HL-60 (cell line): ENCODE data around the gene GALNS.

Experiments
- DNase-seq, 2 experiments: peaks; one replicate each; pipeline ENCODE4 v3.0.0-alpha.2; 2010 to 2020; ENCODE audit warnings: low read depth in 1 of 2, low spot score in 1 of 2
- H3K27ac ChIP-seq: fragments of 250-450 bp; sonication (Bioruptor Pico); replicated peaks from 2 replicates; pipeline ENCODE4 v1.5.1; 2020; ENCODE audit warnings: mild to moderate bottlenecking, moderate library complexity
- H3K27me3 ChIP-seq: fragments of 250-450 bp; sonication (Bioruptor Pico); 2 replicates; pipeline ENCODE4 v1.5.1; 2021; ENCODE audit warnings: mild to moderate bottlenecking, moderate library complexity; ENCODE audit not compliant: insufficient read depth, poor library complexity, severe bottlenecking
- H3K4me3 ChIP-seq: replicated peaks from 2 replicates; pipeline ENCODE4 v1.5.1; 2011; ENCODE audit warnings: mild to moderate bottlenecking, control low read depth, low read length; ENCODE audit not compliant: insufficient read depth
- CTCF ChIP-seq: IDR thresholded peaks from one replicate; pipeline ENCODE4 v1.5.1; 2011; ENCODE audit warnings: low read length, control low read depth, inconsistent platforms; ENCODE audit not compliant: insufficient read depth
- GABPA ChIP-seq: IDR thresholded peaks from 2 replicates; pipeline ENCODE4 v1.6.1; 2012; ENCODE audit warnings: low read depth
- POLR2AphosphoS5 ChIP-seq: IDR thresholded peaks from 2 replicates; pipeline ENCODE4 v1.6.1; 2012; ENCODE audit warnings: low read depth
- REST ChIP-seq: IDR thresholded peaks from 2 replicates; pipeline ENCODE4 v1.6.1; 2012; ENCODE audit warnings: low read depth; ENCODE audit not compliant: insufficient replicate concordance
- SPI1 ChIP-seq: IDR thresholded peaks from 2 replicates; pipeline ENCODE4 v1.6.1; 2012; ENCODE audit warnings: low read depth, mild to moderate bottlenecking, borderline replicate concordance

GALNS gene

DNA sequence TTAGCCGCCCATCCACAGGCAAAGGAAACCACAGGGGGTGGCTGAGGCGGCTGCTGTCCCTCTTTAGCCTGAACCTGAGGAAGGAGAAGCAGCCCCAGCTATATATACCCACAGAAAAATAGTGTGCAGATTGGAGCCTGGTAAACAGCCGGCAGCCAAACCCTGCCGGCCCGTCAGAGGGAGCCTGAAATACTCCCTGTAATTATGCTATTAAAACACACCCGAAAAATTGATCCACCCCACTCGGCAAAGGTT lies 78.5 kb downstream of the GALNS start:
- no peak overlapping the region for H3K27ac ChIP-seq
- H3K4me3 ChIP-seq = no peak overlapping the region
- no peak for DNase-seq
- no peaks in the 10 kb centered on the region for H3K27me3 ChIP-seq
- TF ChIP-seq SPI1 (no peak), POLR2AphosphoS5 (no peak), CTCF (no peak), REST (no peak), GABPA (no peak)

DNA sequence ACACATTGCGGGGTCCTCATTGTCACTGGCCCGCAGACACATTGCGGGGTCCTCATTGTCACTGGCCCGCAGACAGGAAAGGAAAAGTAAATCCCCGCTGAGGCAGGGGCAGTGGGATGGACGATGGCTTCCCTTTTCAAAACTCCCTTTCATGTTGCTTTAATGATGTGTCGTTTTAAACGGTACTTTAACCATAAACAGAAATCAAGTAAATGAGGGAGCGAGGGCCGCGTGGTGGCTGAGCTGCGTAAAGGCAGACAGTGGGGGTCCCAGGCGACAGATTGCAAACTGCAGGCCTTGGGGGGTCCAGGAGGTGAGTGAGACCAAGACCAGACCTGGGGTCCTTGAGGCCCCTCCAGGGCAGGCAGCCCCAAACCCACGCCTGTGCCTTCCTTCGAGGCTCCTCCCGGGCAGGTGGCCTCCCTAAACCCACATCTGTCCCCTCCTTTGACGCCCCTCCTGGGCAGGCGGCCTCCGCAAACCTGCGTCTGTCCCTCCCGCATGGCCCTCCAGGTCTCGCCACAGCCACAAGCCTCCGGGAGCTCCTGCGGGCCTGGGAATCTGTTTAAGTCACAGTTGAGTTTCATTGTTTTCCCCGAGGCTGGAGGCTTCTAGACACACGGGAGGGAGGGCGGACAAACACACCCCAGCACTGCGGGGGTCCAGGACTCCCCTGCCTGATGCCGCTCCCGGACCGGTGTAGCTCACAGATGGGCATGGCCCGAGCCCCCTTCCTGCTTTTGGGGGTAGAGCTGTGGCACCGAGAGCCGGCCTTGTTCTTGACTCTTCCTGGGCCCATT lies 79.1 kb downstream of the GALNS start:
- Histone ChIP-seq H3K27me3 (no peaks in the 10 kb centered on the region), H3K4me3 (no peak overlapping the region), H3K27ac (no peak overlapping the region)
- no peak for TF ChIP-seq SPI1
- no peak for TF ChIP-seq REST
- TF ChIP-seq CTCF = no peak
- TF ChIP-seq POLR2AphosphoS5 = no peak
- no peak for TF ChIP-seq GABPA
- DNase-seq = no peak

DNA sequence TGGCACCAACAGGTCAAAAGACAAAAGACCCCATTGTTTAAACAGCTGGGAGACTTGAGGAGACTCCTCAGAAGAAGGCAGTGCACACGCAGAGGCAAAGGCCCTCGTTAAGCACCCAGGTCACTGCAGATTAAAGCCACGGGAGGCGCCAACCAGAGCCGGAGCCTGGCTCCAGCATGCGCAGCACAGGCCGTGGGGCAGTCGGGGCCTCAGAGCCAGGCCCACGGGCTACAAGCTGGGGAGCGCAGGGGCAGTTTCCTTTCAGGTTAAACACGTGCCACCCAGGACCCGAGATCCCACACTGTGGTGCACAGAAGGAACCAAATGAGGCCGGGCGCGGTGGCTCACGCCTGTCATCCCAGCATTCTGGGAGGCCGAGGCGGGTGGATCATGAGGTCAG lies 80.9 kb downstream of the GALNS start:
- TF ChIP-seq POLR2AphosphoS5 = no peak
- no peak for TF ChIP-seq SPI1
- H3K27me3 ChIP-seq = no peaks in the 10 kb centered on the region
- no peak overlapping the region for H3K27ac ChIP-seq
- no peak for DNase-seq
- H3K4me3 ChIP-seq = no peak overlapping the region

- Histone ChIP-seq H3K4me3 (no peak overlapping the region), H3K27ac (no peak overlapping the region), H3K27me3 (no peaks in the 10 kb centered on the region)
- TF ChIP-seq SPI1 (no peak), POLR2AphosphoS5 (no peak), REST (no peak), GABPA (no peak), CTCF (no peak)
- DNase-seq = no peak
These were observed 82.0 kb downstream of the GALNS start for GRCh38 chr16:88774544-88775393.
